Kasumi-1 (cell line): ENCODE data around the gene NPIPB4.
"Not testable (repeated sequence)": the region's sequence is repeated elsewhere in the genome, so short reads cannot be mapped to it uniquely, and the experiment has no call there.

Source experiments
- DNase-seq, 2 experiments: peaks; one replicate each; lab custom pipeline; 2025; lab: John Stamatoyannopoulos, UW

The NPIPB4 gene

DNA sequence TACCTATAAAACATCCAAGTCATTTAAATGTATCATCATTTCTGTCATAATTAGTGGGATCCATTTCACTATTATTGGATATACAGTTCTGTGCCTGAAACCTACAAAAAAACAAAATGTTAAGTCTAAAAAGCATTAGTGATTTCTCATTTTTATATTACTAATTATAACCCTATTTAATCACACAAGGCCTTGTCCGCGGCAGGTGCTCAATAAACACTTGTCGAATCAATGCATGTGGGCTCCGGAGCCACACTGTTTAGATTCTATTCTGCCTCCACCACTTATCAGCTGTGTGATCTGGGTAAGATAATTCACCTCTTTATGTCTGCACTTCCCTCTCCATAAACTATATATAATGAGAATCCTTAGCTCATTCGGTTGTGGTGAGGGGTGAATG is at the start of gene NPIPB4:
Gene NPIPB4, minus strand, starts transcription at position 101 of the 400 bp plus-strand sequence. CDS start 378 bp downstream, outside the sequence.
- not testable (repeated sequence) for DNase-seq

DNA sequence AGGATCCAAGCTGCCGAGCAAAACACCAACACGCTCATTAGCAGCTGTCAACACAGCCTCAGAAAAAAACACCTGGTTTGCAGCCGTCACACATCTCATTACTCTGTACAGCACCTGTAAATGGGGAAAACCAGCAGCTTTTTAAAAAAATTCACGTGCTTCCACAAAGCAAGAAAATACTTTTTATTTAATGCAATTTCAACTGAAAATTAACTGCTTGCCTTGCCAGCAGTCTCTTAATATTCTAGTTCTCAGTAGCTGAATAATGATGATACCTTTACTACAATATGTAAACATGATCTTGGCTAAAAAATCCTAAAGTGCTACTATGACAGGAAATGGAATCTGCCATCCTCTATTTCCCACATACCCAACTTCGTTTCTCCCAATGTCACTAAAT is 41.4 kb upstream of the NPIPB4 start:
- DNase-seq, result not testable (repeated sequence)

DNA sequence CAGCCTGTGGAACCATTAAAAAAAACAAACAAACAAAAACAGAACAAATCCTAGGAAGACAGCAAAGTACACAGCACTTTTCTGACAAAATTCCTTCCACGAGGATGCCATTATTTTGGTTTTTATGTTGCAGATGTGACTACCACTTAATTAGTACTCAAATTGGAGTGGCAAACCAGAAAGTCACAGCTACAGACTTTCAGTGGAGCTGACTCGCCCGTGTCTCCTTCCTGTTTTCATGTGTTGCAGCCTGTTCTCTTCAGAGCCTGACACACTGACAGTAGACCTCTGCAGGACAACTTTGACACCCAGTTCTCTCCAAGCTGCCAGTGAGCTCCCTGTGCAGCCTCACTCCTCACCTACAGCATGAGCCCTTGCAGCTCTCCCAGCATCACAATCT is 24.4 kb upstream of the NPIPB4 start:
- DNase-seq, result not testable (repeated sequence)

DNA sequence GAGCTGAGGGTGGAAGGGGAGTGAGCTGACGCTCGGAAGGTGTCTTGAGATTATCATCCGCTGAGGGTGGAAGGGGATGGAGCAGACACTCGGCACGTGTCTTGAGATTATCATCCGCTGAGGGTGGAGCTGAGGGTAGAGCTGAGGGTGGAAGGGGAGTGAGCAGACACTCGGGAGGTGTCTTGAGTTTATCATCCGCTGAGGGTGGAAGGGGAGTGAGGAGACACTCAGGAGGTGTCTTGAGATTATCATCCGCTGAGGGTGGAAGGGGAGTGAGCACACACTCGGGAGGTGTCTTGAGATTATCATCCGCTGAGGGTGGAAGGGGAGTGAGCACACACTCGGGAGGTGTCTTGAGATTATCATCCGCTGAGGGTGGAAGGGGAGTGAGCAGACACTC is 20.4 kb downstream of the NPIPB4 start:
- DNase-seq, result not testable (repeated sequence)

DNA sequence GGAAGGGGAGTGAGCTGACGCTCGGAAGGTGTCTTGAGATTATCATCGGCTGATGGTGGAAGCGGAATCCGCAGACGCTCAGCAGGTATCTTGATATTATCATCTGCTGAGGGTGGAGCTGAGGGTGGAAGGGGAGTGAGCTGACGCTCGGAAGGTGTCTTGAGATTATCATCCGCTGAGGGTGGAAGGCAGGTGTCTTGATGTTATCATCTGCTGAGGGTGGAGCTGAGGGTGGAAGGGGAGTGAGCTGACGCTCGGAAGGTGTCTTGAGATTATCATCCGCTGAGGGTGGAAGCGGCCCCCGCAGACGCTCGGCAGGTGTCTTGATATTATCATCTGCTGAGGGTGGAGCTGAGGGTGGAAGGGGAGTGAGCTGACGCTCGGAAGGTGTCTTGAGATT is 21.2 kb downstream of the NPIPB4 start:
- DNase-seq, result not testable (repeated sequence)

DNA sequence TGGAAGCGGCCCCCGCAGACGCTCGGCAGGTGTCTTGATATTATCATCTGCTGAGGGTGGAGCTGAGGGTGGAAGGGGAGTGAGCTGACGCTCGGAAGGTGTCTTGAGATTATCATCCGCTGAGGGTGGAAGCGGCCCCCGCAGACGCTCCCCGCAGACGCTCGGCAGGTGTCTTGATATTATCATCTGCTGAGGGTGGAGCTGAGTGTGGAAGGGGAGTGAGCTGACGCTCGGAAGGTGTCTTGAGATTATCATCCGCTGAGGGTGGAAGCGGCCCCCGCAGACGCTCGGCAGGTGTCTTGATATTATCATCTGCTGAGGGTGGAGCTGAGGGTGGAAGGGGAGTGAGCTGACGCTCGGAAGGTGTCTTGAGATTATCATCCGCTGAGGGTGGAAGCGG is 21.8 kb downstream of the NPIPB4 start:
- not testable (repeated sequence) for DNase-seq

DNA sequence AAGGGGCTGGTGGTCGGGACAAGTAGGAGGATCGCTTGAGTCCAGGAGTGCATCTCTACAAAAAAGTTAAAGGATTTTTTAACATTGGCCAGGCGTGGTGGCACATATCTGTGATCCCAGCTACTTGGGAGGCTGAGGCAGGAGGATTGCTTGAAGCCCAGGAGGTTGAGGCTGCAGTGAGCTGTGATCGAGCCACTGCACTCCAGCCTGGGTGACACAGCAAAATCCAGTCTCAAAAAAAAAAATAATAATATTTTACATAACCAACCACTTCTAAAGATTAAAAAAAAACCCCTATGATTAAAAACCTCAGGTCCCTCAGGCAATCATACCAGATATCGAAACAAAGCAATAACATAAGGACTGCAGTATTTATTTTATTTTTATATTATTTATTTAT is 23.3 kb downstream of the NPIPB4 start:
- DNase-seq, result not testable (repeated sequence)

DNA sequence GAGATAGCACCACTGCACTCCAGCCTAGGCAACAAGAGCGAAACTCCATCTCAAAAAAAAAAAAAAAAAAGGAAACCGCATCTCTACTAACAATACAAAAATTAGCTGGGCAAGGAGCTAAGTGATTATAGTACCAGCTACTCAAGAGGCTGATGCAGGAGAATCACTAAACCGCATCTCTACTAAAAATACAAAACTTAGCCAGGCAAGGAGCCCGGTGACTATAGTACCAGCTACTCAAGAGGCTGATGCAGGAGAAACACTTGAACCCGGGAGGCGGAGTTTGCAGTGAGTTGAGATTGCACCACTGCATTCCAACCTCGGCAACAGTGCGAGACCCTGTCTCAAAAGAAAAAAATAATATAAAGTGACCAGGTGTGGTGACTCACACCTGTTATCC is 27.6 kb downstream of the NPIPB4 start:
- not testable (repeated sequence) for DNase-seq

DNA sequence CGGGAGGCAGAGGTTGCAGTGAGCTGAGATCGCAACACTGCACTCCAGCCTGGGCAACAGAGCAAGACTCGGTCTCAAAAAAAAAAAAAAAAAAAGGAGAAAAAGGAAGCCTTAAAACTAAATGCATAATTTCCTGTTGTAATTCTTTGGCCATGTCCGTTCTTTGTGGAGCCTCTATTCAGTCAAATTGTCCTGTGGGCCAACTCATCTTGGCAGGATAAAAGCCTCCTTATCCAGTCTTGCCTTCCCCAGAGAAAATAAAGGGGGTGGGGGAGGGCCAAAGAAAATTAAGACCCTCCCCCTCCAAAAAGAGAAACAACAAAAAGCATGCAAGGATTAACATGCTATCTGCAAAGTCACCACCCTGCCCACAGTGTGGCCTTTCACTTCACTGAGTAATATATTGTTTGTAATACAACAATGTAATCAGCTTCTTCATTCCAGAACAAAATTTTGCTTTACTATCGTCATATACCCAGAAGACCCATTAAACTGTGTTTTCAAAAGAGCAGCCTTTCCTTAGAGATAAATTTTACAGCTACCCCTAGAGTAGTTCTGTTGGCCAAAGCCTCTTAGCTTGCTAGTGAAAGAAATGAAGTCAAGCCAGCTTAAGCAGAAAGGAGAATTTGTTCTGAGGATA is 31.4 kb downstream of the NPIPB4 start:
- DNase-seq, result not testable (repeated sequence)

DNA sequence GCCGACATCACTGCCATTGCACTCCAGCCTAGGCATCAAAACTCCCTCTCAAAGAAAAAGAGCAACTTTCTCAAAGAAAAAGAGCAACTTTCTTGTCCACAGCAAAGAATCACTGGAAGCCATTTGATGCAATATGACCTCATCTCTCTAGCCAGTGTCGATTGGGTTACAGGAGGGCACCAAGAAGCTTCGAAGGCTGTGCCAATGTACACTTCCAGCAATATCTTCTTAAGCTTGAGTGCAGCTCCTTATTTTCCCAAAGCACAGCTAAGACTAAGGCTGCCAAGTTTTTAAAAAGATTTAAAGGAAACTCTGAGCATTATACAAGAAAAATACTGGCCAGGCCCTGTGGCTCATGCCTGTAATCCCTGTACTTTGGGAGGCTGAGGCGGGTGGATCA is 32.0 kb downstream of the NPIPB4 start:
- not testable (repeated sequence) for DNase-seq

DNA sequence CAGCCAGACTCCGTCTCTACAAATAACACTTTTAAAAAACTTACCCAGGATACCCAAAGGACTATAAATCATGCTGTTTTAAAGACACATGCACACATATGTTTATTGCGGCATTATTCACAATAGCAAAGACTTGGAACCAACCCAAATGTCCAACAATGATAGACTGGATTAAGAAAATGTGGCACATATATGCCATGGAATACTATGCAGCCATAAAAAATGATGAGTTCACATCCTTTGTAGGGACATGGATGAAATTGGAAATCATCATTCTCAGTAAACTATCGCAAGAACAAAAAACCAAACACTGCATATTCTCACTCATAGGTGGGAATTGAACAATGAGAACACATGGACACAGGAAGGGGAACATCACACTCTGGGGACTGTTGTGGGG is 34.3 kb downstream of the NPIPB4 start:
- DNase-seq, result not testable (repeated sequence)

DNA sequence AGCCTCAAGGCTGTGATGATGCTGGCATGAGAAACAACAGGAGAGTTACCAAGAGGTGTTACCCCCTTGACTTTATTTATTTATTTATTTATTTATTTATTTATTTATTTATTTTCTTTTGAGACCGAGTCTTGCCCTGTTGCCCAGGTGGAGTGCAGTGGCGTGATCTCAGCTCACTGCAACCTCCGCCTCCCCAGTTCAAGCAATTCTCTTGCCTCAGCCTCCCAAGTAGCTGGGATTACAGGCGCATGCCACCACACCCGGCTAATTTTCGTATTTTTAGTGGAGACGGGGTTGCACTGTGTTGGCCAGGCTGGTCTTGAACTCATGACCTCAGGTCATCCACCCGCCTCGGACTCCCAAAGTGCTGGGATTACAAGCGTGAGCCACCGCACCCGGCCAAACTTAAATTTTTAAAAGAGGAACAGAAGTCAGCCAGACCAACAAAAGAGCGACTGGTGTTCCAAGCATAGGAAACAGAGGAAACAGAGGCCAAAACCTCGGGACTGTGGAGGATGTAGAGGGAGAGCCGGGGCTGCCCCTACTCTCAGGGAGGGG is 36.6 kb downstream of the NPIPB4 start:
- DNase-seq, result not testable (repeated sequence)

DNA sequence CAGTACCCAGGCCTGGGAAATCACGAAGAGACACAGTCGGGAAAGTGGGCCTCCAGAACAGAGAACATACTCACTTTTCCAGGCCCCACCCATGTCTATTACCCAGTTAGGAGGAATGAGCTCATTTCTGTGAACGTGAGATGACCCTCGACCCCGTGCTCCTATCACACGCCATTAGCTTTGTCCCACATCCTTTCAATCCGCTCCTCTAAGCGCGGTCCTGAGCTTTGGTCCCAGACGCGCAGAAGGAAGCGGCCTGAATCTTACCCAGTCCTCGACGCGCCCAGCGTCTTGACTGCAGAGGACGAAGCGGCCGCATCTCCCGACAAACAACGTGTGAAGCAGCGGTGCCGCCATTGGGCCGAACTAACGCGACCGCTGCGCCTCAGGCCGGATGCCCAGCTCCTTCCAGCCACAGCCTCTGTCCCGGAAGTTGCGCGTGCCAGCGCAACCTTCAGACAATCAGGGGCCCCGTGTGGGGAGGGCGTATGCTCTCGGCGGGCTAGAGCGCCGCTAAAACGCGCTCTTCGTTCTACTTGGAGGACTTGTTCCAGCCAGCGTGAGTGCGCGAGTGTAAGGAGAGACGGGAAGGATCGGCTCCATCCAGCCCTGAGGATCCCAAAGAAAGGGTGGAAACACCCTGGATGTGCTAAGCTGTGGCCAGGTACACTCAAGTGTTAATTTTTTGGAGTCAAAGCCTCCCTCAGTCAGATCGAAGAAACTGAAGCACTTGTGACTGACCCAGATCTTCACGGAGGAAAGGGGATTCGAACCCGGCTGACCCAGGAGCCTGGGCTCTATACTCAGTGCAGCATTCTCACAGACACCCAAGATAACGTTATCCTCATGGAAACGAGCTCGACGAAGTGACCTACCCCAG is 37.3 kb downstream of the NPIPB4 start:
- DNase-seq, result peak; percentile 36 to 60

DNA sequence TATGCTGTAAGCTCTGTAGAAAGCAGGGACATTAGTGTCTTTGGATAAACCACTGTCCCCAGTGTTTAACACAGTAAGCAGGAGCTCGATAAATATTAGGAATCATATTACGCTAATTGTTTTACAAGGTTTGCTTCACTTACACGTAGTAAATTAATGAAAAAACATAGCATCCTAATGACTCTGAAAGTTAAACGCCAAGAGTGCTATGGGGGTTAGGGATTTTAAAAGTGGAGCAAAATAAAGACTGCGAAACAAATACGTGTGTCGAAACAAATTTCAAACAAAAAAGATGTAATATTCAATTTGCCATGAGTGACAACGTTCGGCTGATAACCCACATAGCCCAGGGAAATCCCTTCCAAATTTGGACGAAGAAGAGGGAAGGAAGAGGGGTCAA is 37.9 kb downstream of the NPIPB4 start:
- not testable (repeated sequence) for DNase-seq

DNA sequence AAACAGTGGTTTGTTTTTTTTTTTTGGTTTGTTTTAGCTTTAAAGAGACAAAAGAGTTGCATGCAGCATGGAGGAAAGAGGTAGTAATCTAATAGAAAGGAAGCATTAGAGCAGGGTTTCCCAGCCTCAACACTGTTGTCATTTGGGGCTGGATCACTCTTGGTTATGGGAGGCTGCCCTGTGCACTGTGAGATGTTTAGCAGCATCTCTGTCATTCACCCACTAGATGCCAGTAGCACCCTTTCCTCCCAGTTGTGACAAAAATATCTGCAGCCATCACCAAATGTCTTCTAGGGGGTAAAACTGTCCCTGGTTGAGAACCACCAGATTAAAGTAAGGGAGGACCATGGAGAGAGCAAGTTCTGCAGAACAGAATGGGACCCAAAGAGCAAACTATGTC is 40.5 kb downstream of the NPIPB4 start:
- DNase-seq, result not testable (repeated sequence)

DNA sequence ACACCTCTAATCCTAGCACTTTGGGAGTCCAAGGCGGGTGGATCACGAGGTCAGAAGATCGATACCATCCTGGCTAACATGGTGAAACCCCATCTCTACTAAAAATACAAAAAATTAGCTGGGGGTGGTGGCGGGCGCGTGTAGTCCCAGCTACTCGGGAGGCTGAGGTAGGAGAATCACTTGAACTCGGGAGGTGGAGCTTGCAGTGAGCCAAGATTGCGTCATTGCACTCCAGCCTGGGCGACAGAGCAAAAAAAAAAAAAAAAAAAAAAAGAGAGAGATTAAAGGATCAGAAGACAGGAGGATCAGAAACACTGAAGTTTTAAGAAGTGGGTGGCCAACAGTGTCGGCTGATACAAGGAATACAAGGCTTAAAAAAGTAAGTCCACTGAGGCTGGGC is 41.9 kb downstream of the NPIPB4 start:
- DNase-seq, result not testable (repeated sequence)

DNA sequence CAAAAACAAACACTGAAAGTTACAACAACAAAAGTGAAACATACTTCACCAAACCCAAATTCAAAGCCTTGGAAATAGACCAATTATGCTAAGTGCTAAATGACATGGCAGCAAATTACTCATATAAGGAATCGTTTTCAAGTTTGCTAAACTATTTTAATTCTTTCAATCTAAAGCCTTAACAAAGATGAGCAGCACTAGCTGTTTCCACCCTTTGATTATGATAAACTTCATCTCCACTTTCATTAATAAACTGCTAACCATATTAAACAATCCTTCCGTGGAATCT is 55.2 kb downstream of the NPIPB4 start:
- not testable (repeated sequence) for DNase-seq

DNA sequence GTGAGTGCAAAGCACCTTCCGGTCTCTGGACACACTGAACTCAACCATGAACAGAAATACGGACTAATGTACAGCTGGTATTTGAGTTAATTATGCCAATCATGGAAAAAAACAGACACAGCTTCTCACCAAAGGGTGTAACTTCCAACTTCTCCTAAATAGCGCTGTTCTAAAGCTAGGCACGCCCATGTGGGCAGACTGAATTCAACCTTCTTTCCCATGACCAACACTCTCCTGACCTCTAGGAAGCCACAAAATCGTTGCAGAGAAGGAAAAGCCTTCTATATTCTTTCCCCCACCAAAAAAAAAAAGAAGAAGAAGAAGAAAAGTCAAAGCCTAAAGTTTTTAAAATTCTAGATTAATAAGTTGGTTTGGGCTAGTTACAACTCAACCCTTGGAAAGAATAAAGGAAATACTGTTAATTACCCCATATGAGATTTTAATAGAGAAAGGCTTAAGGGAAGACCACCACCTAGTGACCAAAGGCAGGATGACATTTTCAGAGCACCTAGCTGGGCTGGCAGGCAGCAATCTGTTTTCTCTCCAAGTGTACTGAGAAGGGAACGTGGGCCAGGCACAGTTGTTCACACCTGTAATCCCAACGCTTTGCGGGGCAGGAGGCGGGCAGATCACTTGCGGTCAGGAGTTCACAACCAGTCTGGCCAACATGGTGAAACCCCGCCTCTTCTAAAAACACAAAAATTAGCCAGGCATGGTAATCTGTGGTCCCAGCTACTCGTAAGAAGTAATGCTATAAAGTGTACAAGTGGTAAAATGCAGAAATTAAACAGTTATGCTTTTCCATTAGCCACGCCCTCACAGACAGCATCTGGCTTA is 55.8 kb downstream of the NPIPB4 start:
- DNase-seq, result peak in 1 of 2 experiments; percentile 20

DNA sequence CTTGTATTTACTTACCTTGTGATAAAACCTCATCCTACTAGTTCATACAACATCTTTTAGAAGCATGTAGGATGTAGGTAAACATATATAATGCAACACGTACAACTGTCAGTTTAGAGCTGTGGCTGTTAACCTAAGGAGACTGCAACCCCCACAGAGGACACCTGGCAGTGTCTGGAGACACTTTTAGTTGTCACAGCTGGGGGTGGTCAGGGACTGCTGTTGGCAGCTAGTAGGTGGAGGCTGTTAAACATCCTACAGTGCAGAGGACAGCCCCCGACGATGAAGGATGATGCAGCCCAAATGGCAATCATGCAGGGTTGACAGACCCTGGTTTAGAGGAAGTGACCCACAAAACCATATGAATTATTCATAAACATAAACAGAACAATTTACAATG is 59.0 kb downstream of the NPIPB4 start:
- DNase-seq, result not testable (repeated sequence)

DNA sequence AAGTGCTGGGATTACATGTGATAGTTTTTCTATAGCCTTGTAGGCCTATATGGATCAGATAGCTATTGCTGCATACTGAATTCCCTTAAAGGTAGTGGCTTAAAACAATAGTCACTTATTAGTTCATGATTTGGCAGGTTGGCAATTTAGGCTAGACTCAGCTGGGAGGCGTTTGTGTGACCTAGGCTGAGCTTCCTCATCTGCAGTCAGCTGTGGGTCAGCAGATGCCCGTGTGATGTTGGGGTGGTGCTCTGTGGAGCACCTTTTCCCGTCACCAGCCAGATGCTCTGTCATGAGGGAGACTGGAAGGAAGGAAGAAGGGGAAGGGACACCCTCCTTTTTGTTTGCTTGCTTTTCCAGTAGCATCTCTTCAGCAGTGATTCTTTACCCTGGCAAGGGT is 64.2 kb downstream of the NPIPB4 start:
- DNase-seq, result not testable (repeated sequence)

DNA sequence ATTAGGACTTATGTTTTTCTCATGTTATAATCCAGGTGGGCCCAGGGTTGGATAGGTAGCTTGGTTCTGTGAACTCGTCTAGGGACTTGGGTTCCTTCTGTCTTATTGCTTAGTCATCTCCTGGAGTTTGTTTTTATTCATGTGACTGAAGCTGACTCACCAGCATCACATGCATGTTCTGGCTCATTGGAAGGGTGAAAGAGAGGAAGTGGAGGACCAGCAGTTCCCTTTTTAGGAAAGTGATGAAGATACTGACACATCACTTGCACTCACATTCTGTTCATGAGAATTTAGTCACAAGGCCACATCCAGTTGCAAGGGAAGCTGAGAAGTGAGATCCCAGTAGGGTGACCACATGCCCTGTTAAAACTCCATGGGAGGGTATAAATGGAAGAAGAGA is 67.0 kb downstream of the NPIPB4 start:
- not testable (repeated sequence) for DNase-seq
